Common myeloid progenitor, CD34-positive (primary cell): Measurements from ENCODE around the gene TCF21.
A peak's percentile ranks its signal among the peaks of the same experiment; 100 is the strongest.
"Not testable (repeated sequence)": the region's sequence is repeated elsewhere in the genome, so short reads cannot be mapped to it uniquely, and the experiment has no call there.

Experiments
- CTCF ChIA-PET: fragments of 350-600 bp; sonication (Branson Sonifier 250); formaldehyde crosslinking; loops from one replicate; lab custom pipeline; 2021; ENCODE audit warnings: antibody characterized with exemption; lab: Charles Lee
- POLR2A ChIA-PET: fragments of 350-600 bp; sonication (Branson Sonifier 250); formaldehyde crosslinking; loops from one replicate; lab custom pipeline; 2021; ENCODE audit warnings: antibody characterized with exemption; lab: Charles Lee
- DNase-seq, 3 donors: peaks; one replicate each; pipeline versions ENCODE4 v3.0.0 to v3.0.0-alpha.2; 2013
- H3K27ac ChIP-seq, 2 experiments: 1 replicate in 1 of 2; 2 replicates in 1 of 2; pipeline ENCODE4 v1.7.0; 2013; ENCODE audit warnings: inconsistent platforms in 2 of 2, low read length in 2 of 2, mild to moderate bottlenecking in 2 of 2, low read depth in 1 of 2, moderate library complexity in 1 of 2; ENCODE audit not compliant: severe bottlenecking in 2 of 2, insufficient read depth in 1 of 2, poor library complexity in 1 of 2
- H3K27me3 ChIP-seq, 5 experiments: replicated peaks in 2 of 5; 1 replicate in 3 of 5; 2 replicates in 2 of 5; pipeline versions ENCODE4 v1.6.1 to v1.7.0; 2013; ENCODE audit warnings: low read length in 4 of 5, mild to moderate bottlenecking in 2 of 5, moderate library complexity in 2 of 5, inconsistent platforms in 1 of 5; ENCODE audit not compliant: insufficient read depth in 5 of 5, control insufficient read depth in 4 of 5
- H3K36me3 ChIP-seq, 4 experiments: 1 replicate in 2 of 4; 2 replicates in 2 of 4; pipeline versions ENCODE4 v1.6.1 to v1.7.0; 2013; ENCODE audit warnings: low read length in 3 of 4, control low read depth in 1 of 4, mild to moderate bottlenecking in 1 of 4; ENCODE audit not compliant: control insufficient read depth in 4 of 4, insufficient read depth in 4 of 4
- H3K4me1 ChIP-seq, 4 experiments: 1 replicate in 3 of 4; 2 replicates in 1 of 4; pipeline versions ENCODE4 v1.6.1 to v1.7.1; 2013; ENCODE audit warnings: low read length in 3 of 4, mild to moderate bottlenecking in 3 of 4, control low read depth in 1 of 4, inconsistent platforms in 1 of 4, moderate library complexity in 1 of 4; ENCODE audit not compliant: control insufficient read depth in 4 of 4, insufficient read depth in 4 of 4; ENCODE audit errors: control extremely low read depth in 1 of 4
- H3K4me3 ChIP-seq, 7 experiments: 1 replicate in 4 of 7; 2 replicates in 3 of 7; pipeline versions ENCODE4 v1.5.1 to v1.7.0; 2013; ENCODE audit warnings: mild to moderate bottlenecking in 7 of 7, low read length in 6 of 7, moderate library complexity in 6 of 7, inconsistent platforms in 2 of 7, low read depth in 2 of 7, control low read depth in 1 of 7; ENCODE audit not compliant: insufficient read depth in 4 of 7, control insufficient read depth in 1 of 7; ENCODE audit errors: extremely low read depth in 1 of 7
- H3K9me3 ChIP-seq, 5 experiments: 1 replicate in 4 of 5; 2 replicates in 1 of 5; pipeline versions ENCODE4 v1.6.1 to v1.7.1; 2013; ENCODE audit warnings: low read length in 4 of 5, mild to moderate bottlenecking in 2 of 5, inconsistent platforms in 1 of 5, low read depth in 1 of 5, moderate library complexity in 1 of 5; ENCODE audit not compliant: control insufficient read depth in 4 of 5, insufficient read depth in 2 of 5; ENCODE audit errors: control extremely low read depth in 1 of 5
- WGBS: methylation state at CpG from one replicate; pipeline ENCODE4 v1.1.5; 2013; ENCODE audit not compliant: insufficient coverage; 5-methylcytosine and 5-hydroxymethylcytosine counted together

Gene TCF21

GRCh38 chr6:133855276-133855990, 33.5 kb upstream of the TCF21 start:
- Histone ChIP-seq H3K9me3 (peaks cover 0 to 9% (median 3%) of the 10 kb centered on the region in 5 experiments), H3K4me1 (peaks cover 0 to 3% (median 0%) of the 10 kb centered on the region in 4 experiments), H3K4me3 (no peak overlapping the region), H3K27me3 (peaks cover 16 to 75% (median 44%) of the 10 kb centered on the region in 5 experiments), H3K36me3 (no peaks in the 10 kb centered on the region), H3K27ac (no peak overlapping the region)
- peak in 2 of 3 donors; percentile 14 to 25 for DNase-seq
- 25% methylated on average over 3 of the region's 16 CpGs for WGBS
- ChIA-PET CTCF (interaction anchor here (0.7 to 1.0 kb wide), 2 partner anchors 58 to 609 kb away, joined by 3 read pairs; no protein-coding TSS in a partner anchor), POLR2A (no interaction called here)

DNA sequence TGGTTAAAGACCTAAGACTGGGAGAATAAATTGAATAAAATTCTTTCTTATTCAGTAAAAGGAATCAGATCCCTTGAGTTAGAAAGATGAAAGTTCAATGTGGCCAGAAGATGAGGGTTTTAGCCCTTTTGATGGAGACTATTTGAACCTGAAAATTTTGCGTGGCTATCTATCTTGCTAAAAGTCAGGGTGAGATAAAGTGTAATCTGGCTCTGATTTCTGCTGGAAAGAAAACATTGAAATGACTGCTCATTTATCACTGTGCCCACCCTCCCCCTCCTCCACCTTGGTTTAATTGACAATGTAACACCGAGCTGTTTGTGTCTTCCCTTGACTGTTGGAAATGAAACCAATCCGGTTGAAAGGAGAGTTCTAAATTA, 32.9 kb upstream of the TCF21 start:
- H3K27me3 ChIP-seq, result peaks cover 16 to 72% (median 40%) of the 10 kb centered on the region in 5 experiments
- no peak overlapping the region for H3K4me3 ChIP-seq
- H3K4me1 ChIP-seq, result peaks cover 0 to 3% (median 0%) of the 10 kb centered on the region in 4 experiments
- CTCF ChIA-PET, result no interaction called here
- H3K27ac ChIP-seq, result no peak overlapping the region
- no peaks in the 10 kb centered on the region for H3K36me3 ChIP-seq
- peaks cover 0 to 13% (median 3%) of the 10 kb centered on the region in 5 experiments for H3K9me3 ChIP-seq
- WGBS, result 33% methylated on average over 1 of the region's 3 CpGs
- POLR2A ChIA-PET, result no interaction called here
- DNase-seq, result no peak

GRCh38 chr6:133856911-133857310, 32.0 kb upstream of the TCF21 start:
- Histone ChIP-seq H3K27ac (no peak overlapping the region), H3K36me3 (no peaks in the 10 kb centered on the region), H3K27me3 (peaks cover 16 to 64% (median 40%) of the 10 kb centered on the region in 5 experiments), H3K9me3 (peaks cover 0 to 13% (median 3%) of the 10 kb centered on the region in 5 experiments), H3K4me1 (peaks cover 0 to 3% (median 0%) of the 10 kb centered on the region in 4 experiments), H3K4me3 (no peak overlapping the region)
- DNase-seq, result no peak
- no CpG with 5 or more reads among the region's 2 CpGs for WGBS
- CTCF ChIA-PET, result no interaction called here
- POLR2A ChIA-PET, result interaction anchor here (0.7 kb wide), 1 partner anchor 250 kb away, joined by 3 read pairs; no protein-coding TSS in a partner anchor

- H3K4me3 ChIP-seq, result no peak overlapping the region
- ChIA-PET POLR2A (interaction anchor here (0.7 kb wide), 1 partner anchor 249 kb away, joined by 3 read pairs; no protein-coding TSS in a partner anchor), CTCF (no interaction called here)
- H3K9me3 ChIP-seq, result peaks cover 0 to 14% (median 3%) of the 10 kb centered on the region in 5 experiments
- H3K4me1 ChIP-seq, result peaks cover 0 to 3% (median 0%) of the 10 kb centered on the region in 4 experiments
- peaks cover 14 to 56% (median 34%) of the 10 kb centered on the region in 5 experiments for H3K27me3 ChIP-seq
- no peak overlapping the region for H3K27ac ChIP-seq
- no peak for DNase-seq
- H3K36me3 ChIP-seq, result no peaks in the 10 kb centered on the region
Observed at GRCh38 chr6:133857696-133858095, 31.2 kb upstream of the TCF21 start.

- H3K27ac ChIP-seq, H3K4me3 ChIP-seq, CTCF ChIA-PET, DNase-seq, H3K36me3 ChIP-seq, POLR2A ChIA-PET, H3K4me1 ChIP-seq: not testable (repeated sequence)
- 100% methylated on average over 1 of the region's 2 CpGs for WGBS
- H3K9me3 ChIP-seq, result peaks cover 2 to 32% (median 9%) of the 10 kb centered on the region in 5 experiments
- peaks cover 1 to 21% (median 10%) of the 10 kb centered on the region in 5 experiments for H3K27me3 ChIP-seq
Observed at GRCh38 chr6:133861337-133861736, 27.6 kb upstream of the TCF21 start.

DNA sequence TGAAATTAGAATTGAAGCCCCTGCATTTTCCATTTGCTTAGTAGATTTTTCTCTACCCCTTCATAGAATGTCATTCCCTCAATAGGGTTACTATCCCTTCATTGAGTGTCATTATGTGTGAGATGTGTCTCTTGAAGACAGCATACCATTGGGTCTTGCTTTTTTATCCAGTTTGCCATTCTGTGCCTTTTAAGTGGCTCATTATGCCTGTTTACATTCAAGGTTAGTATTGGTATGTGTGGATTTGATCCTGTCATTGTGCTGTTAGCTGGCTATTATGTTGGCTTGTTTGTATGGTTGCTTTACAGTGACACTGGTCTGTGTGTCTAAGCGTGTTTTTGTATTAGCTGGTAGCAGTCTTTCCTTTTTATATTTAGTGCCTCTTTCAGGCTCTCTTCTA, 25.7 kb upstream of the TCF21 start:
- POLR2A ChIA-PET, result interaction anchor here (0.7 kb wide), 1 partner anchor 13 kb away, joined by 3 read pairs; no protein-coding TSS in a partner anchor
- no CpG with 5 or more reads among the region's 1 CpG for WGBS
- Histone ChIP-seq H3K4me3 (no peak overlapping the region), H3K27me3 (peaks cover 0 to 14% (median 2%) of the 10 kb centered on the region in 5 experiments), H3K36me3 (no peaks in the 10 kb centered on the region), H3K27ac (no peak overlapping the region), H3K9me3 (peaks cover 2 to 32% (median 9%) of the 10 kb centered on the region in 5 experiments), H3K4me1 (no peaks in the 10 kb centered on the region)
- CTCF ChIA-PET, result no interaction called here
- no peak for DNase-seq

GRCh38 chr6:133865680-133866079, 23.2 kb upstream of the TCF21 start:
- ChIA-PET POLR2A (interaction anchor here (0.6 kb wide), 1 partner anchor 877 kb away, joined by 3 read pairs; no protein-coding TSS in a partner anchor), CTCF (no interaction called here)
- no peak overlapping the region for H3K4me3 ChIP-seq
- no peaks in the 10 kb centered on the region for H3K4me1 ChIP-seq
- no peak for DNase-seq
- H3K36me3 ChIP-seq, result no peaks in the 10 kb centered on the region
- 64% methylated on average over 2 of the region's 4 CpGs for WGBS
- peaks cover 2 to 32% (median 8%) of the 10 kb centered on the region in 5 experiments for H3K9me3 ChIP-seq
- H3K27me3 ChIP-seq, result peaks cover 2 to 10% (median 4%) of the 10 kb centered on the region in 5 experiments
- no peak overlapping the region for H3K27ac ChIP-seq
